Measurements from ENCODE around the gene ADH1C.

ADH1C gene

GRCh38 chr4:99317354-99317753, 35.2 kb downstream of the ADH1C start:
- in situ Hi-C loops (cut with HindIII; ENCODE audit: low pct_ligation_motif_present, low pct_unique_long_range_greater_than_20kb, low sequenced_read_pairs): no loop called here
- no peak for DNase-seq

- DNase-seq: no peak
- in situ Hi-C loops (cut with HindIII; ENCODE audit: low pct_ligation_motif_present, low pct_unique_long_range_greater_than_20kb, low sequenced_read_pairs): no loop called here
Observed at GRCh38 chr4:99315839-99316238, 36.7 kb downstream of the ADH1C start.

GRCh38 chr4:99314211-99314610, 38.3 kb downstream of the ADH1C start:
- no peak for DNase-seq
- in situ Hi-C loops (cut with HindIII; ENCODE audit: low pct_ligation_motif_present, low pct_unique_long_range_greater_than_20kb, low sequenced_read_pairs): no loop called here

GRCh38 chr4:99310389-99310788, 42.2 kb downstream of the ADH1C start:
- in situ Hi-C loops (cut with HindIII; ENCODE audit: low pct_ligation_motif_present, low pct_unique_long_range_greater_than_20kb, low sequenced_read_pairs): no loop called here
- no peak for DNase-seq

GRCh38 chr4:99305638-99306400, 46.7 kb downstream of the ADH1C start:
- in situ Hi-C loops (cut with HindIII; ENCODE audit: low pct_ligation_motif_present, low pct_unique_long_range_greater_than_20kb, low sequenced_read_pairs): no loop called here

GRCh38 chr4:99301376-99302164, 51.0 kb downstream of the ADH1C start:
- DNase-seq: no peak
- in situ Hi-C loops (cut with HindIII; ENCODE audit: low pct_ligation_motif_present, low pct_unique_long_range_greater_than_20kb, low sequenced_read_pairs): no loop called here

More at GRCh38 chr4:99305638-99306400, 46.7 kb downstream of the ADH1C start:
- no peak for DNase-seq

- DNase-seq: no peak
Observed at GRCh38 chr4:99300934-99301333, 51.6 kb downstream of the ADH1C start.

GRCh38 chr4:99293357-99293756, 59.2 kb downstream of the ADH1C start:
- in situ Hi-C loops (cut with HindIII; ENCODE audit: low pct_ligation_motif_present, low pct_unique_long_range_greater_than_20kb, low sequenced_read_pairs): no loop called here
- DNase-seq: no peak

More at GRCh38 chr4:99300934-99301333, 51.6 kb downstream of the ADH1C start:
- in situ Hi-C loops (cut with HindIII; ENCODE audit: low pct_ligation_motif_present, low pct_unique_long_range_greater_than_20kb, low sequenced_read_pairs): no loop called here

GRCh38 chr4:99290848-99291786, 61.4 kb downstream of the ADH1C start, which contains the start of gene ADH1A:
TSS of gene ADH1A (minus strand) at chr4:99290985. CDS start at chr4:99290914, 71 bp downstream.
- DNase-seq: no peak

More at GRCh38 chr4:99290848-99291786, 61.4 kb downstream of the ADH1C start, which contains the start of gene ADH1A:
- in situ Hi-C loops (cut with HindIII; ENCODE audit: low pct_ligation_motif_present, low pct_unique_long_range_greater_than_20kb, low sequenced_read_pairs): no loop called here

Data from ACHN (cell line).